ENCODE data around the gene ANKRD31.
A peak's percentile ranks its signal among the peaks of the same experiment; 100 is the strongest.

Gene ANKRD31

DNA sequence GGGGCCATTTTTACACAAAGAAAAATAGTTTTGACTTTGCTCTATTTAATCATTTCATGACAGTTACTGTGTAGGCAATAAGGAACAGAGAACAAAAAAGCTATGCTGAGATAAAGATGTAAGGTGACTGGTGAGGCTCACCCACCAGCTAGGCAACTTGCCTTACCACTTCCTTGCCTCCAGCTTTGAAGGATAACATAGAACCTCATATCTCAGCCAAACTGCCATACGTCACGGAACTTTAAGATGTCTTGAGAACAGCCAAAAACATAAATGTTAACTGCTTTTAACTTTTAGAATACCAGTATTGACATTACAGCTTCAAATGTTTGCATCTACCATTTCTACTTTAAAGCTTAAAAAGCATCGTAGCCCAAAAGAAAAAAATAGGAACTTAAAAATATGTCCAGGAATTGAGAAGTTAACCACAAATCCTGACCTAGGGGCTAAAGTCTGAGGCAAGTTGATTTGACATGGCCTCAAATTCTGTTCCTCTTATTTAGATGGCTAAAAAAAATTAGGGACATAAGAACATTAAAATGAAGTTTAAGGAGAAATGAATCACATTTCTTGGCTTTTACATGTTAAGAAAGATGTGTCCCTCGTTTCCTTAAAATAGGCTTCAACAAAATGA, 176.6 kb downstream of the ANKRD31 start:
- DNase-seq (ENCODE audit: low spot score): no peak

- no peak for DNase-seq (ENCODE audit: low spot score)
These were observed 177.6 kb downstream of the ANKRD31 start for GRCh38 chr5:75058986-75059535.

GRCh38 chr5:75057561-75057960, 179.1 kb downstream of the ANKRD31 start:
- no peak for DNase-seq (ENCODE audit: low spot score)

GRCh38 chr5:75055727-75056144, 180.9 kb downstream of the ANKRD31 start:
- no peak for DNase-seq (ENCODE audit: low spot score)

GRCh38 chr5:75054134-75054930, 182.3 kb downstream of the ANKRD31 start:
- no peak for DNase-seq (ENCODE audit: low spot score)

DNA sequence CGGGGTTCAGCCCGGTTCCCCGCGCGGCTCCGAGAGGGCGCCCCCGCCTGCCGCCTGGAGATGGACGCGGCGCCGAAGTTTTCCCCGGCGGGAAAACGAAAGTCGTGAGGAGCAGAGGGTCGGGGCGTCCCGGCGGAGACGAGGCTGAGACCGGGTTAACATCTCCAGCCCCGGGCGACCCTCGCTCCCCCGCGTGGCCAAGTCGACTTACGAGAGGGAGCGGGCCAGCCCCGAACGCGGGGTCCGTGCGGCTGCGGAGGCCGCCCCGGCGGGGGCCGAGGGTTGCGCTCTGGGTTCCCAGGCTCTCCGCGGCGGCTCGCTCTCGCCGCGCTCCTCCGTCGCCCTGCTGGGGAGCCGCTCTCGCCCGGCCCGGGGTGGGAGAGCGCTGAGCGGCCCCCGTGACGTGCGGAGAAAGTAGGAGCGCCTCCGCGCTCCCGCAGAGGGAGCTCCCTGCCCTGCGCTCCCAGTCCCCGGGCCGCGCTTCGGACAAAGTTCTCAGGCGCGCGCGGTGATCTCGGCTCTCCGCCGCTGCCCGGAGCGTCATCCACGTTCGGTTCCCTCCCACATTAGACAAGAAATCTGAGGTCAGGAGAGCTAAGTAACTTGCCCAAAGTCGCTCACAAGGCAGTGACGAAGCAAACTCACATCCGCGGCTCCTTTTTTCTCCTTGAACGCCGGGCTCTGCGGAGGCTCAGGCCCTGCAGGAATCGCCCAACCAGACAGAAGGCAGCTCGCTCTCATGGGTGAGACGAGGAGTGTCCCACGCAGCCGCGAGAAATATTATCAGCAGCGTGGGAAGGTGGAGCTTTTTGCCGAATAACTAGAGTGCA, 183.2 kb downstream of the ANKRD31 start:
- DNase-seq (ENCODE audit: low spot score): no peak

DNA sequence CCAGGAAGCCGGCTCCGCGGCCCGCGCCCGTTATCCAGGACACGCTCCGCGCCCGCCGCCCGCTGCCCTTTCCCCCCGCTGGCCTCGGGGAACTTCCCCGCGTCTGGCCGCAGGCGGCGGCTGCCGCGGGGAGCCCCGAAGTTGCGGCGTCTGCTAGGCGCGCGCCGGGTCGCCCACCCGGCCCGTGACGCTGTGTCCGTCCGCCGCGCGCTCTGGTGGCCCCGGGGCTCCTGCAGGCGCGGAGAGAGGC, 183.7 kb downstream of the ANKRD31 start:
- no peak for DNase-seq (ENCODE audit: low spot score)

- no peak for DNase-seq (ENCODE audit: low spot score)
These were observed 184.3 kb downstream of the ANKRD31 start, which contains the start of gene GCNT4 for GRCh38 chr5:75052192-75053053. Gene GCNT4, minus strand, starts transcription at chr5:75052558. Its CDS starts 22,521 bp downstream, at chr5:75030037.

GRCh38 chr5:75051217-75051751, 185.4 kb downstream of the ANKRD31 start:
- no peak for DNase-seq (ENCODE audit: low spot score)

DNA sequence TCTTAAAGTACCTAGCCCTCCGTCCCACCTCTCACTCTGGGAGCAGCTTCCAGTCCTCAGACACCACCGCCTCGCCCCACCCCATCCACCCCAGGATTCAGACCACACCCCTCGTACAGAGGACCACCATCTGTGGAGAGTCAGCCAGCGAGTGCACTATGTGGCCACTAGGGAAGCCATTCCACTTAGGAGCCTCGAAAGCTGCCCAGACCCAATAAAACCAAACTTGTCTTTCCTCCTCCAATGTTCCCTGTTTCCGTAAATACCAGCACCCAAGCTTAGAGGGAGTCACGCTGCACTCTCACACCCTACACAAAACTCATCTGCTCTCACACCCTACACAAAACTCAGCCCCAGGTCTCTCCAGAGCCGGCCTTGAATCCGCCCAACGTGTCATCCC, 186.3 kb downstream of the ANKRD31 start:
- no peak for DNase-seq (ENCODE audit: low spot score)

- DNase-seq (ENCODE audit: low spot score): peak; percentile 52
These were observed 187.0 kb downstream of the ANKRD31 start for GRCh38 chr5:75049456-75050351.

DNA sequence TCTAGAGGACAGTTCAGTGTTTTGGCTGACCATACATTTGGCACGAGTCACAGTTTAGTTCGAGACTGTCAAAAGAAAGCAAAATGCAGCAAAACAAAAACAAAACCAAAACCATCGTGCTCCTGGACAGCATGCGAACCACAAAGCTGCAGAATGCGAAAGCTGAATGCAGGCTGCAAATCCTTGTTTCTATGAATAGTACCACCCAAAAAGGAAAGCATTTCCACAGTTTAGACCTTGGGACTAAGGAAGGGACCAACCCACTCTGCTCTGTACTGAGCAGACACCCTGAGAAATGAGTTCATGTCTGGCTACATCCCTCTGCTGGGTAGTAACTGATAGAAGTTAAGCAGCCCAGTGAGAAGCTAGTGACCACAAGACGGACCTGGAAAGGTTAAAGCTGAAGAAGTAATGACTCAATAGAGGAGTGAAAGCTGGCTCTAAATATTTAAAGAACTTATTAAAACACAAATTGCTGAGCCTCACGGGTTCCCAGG, 188.2 kb downstream of the ANKRD31 start:
- DNase-seq (ENCODE audit: low spot score): no peak

DNA sequence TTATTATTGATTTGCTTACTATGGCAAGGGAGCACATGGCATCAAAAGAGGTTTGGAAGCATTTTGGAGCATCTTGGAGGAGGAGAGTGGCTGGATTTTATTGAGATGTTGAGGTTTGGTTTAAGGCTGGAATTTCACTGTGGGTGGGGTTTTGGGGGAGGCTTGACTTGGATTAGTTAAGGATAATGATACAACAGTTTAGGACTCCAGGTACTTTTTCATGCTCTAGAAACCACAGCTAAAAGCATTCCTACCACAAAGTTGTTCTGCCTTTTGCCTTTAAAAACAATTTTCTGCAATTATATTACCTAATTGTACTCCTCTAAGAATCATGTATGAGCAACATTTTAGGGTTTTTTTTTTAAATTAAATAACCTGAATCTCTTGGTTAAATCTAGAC, 189.3 kb downstream of the ANKRD31 start:
- DNase-seq (ENCODE audit: low spot score): no peak

DNA sequence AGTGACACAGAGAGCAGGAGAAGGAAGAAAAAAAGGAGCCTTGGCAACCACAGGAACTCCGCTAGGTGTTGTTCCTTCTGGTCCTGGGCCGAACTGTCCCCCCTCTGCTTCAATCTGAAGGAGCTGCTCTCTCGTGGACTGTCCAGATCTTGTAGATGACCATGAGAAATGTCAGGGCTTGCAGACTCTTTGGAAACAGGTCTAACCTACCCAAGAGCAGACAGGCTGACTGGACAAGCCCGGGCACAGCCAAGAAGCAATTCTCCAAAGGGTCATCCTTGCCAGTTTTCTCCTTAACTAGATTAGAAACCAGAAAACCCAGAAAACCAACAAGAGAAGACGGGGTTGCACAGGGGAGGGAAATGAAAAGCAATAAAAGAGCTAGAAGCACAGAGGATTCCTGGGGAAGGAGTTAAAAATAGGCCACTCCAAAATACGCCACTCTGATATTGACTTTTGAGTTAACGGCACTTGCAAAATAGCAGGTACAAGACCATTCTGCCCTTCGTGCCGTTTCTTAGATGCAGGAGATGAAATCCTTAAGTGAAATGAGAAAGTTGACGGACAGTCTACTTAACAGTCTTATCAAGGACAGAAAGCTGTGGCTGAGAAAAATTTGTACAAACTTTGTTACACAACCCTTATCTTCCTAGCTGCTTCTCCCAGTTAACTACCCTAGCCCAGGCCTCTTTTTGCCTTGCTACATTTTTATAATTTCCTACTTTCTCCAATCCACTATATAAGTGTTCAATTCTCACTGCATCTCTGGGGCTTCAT, 190.1 kb downstream of the ANKRD31 start:
- DNase-seq (ENCODE audit: low spot score): no peak

- DNase-seq (ENCODE audit: low spot score): no peak
These were observed 191.6 kb downstream of the ANKRD31 start for GRCh38 chr5:75045071-75045470.

GRCh38 chr5:75044406-75044805, 192.3 kb downstream of the ANKRD31 start:
- no peak for DNase-seq (ENCODE audit: low spot score)

GRCh38 chr5:75043633-75044264, 192.9 kb downstream of the ANKRD31 start:
- no peak for DNase-seq (ENCODE audit: low spot score)

GRCh38 chr5:75042522-75042921, 194.2 kb downstream of the ANKRD31 start:
- no peak for DNase-seq (ENCODE audit: low spot score)

DNA sequence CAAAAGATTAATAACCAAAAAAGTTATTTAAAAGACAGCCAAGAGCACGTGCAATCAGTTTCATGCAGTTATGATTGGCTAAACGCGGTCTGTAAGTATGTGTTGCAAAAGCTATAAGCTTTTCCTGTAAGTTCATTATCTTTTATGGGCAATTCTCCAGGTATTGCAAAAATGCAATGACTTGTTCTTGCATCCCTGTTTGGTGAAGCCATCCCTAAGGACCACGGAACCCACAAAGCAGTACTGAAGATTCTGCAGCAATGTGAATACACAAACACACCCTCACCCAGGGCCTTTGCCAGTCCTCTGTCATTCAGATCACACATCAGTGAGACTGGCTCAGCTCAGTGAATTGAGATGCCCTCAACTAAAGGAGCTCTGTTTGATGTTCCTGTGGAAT, 195.7 kb downstream of the ANKRD31 start:
- no peak for DNase-seq (ENCODE audit: low spot score)

Data from hematopoietic multipotent progenitor cell treated with erythropoietin and hydrocortisone succinate and interleukin-3 and kit ligand, for 17 days (in vitro differentiated cells).